ENCODE results near the gene SYNGR4.

The SYNGR4 gene

DNA sequence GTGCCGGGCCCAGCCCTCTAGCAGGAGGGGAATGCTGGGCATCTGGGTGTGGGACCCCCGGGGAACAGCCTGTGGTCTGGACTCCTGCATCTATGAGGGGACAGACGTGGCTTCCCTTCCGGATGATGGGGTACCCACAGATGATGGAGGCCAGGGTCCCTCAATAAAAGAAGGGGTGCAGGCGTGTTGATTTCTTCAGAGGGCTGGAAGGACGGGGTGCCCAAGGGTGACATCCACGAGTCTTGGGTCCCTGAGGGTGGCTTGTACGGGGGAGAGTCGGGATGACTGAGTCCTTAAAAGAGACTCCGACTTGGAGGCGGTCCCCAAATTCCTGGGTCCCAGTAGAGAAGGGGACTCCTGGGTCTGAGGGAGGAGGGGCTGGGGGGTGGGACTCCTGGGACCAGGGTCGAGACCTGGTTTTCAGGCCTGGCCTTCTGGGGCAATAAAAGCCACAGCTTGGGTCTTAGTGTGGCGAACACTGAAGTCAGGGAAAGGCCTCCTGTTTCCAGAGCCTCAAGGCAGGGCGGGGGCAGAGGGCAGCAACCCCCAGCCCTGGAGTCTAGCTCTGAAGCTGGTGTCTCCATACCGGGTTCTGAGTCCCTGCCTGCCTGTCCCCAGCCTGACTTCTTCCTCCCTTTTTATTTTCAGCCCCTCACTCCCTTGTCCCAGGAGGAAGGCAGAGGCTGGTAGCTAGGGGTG is 28.8 kb downstream of the SYNGR4 start:
- peak overlapping the region; percentile 67 for H3K9ac ChIP-seq (ENCODE audit: low read length)
- H3K4me3 ChIP-seq (ENCODE audit: low read depth, low read length) = peak overlapping the region; percentile 74
- peaks cover 56% of the 10 kb centered on the region for H3K27me3 ChIP-seq (ENCODE audit: control insufficient read depth, insufficient read depth, low read length)
- peaks cover 51% of the 10 kb centered on the region for H3K4me1 ChIP-seq (ENCODE audit: control insufficient read depth, insufficient read depth, low read length)
- no peaks in the 10 kb centered on the region for H3K9me3 ChIP-seq (ENCODE audit: control insufficient read depth, insufficient read depth, low read depth, low read length)
- H3K27ac ChIP-seq (ENCODE audit: low read depth, low read length) = no peak overlapping the region
- H3K36me3 ChIP-seq (ENCODE audit: control insufficient read depth, insufficient read depth, low read length) = peaks cover 16% of the 10 kb centered on the region

DNA sequence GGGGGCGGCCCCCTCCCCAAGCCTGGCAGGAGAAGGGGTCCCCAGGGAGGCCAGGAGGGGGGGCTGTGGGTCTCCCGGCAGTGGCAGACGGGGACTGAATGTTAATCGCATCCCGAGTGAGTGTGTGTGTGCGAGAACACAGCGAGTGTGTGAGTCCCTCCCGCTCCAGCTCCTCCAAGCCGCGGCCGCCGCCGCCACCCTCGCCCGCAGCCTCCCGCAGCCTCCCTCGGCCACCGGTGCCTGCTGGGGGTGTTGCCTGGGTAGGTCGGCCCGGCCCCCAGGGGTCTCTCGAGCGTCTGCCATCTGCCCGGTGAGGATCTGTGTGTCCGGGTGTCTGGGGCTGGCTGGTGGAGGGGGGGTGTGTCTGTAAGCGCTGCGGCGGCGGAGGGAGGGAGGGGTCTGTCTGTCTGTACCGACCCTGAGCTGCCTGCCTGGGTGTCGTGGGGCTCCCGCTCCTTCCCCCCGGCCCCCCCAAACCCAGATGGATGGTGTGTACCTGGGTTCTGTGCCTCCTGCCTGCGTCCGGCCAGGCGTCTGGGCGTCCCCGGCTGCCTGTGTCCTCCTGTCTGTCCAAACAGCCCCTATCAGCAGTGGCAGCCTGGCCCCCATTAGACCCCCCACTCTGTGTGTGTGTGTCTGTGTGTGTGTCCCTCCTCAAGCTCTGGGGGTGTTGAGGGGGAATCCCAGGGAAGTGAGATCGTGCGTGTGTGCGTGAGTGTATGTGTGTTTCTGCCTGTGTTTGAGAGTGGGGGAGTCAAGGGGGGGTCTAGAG is 29.6 kb downstream of the SYNGR4 start, which contains the start of gene GRIN2D:
GRIN2D (plus strand) TSS at position 110 of the 772 bp plus-strand sequence. CDS start 4,725 bp downstream, outside the sequence.
- H3K36me3 ChIP-seq (ENCODE audit: control insufficient read depth, insufficient read depth, low read length) = peaks cover 8% of the 10 kb centered on the region
- H3K4me1 ChIP-seq (ENCODE audit: control insufficient read depth, insufficient read depth, low read length) = peaks cover 51% of the 10 kb centered on the region
- no peaks in the 10 kb centered on the region for H3K9me3 ChIP-seq (ENCODE audit: control insufficient read depth, insufficient read depth, low read depth, low read length)
- peak within 1 kb of the TSS; percentile 67 for H3K9ac ChIP-seq (ENCODE audit: low read length)
- peak within 1 kb of the TSS; percentile 74 for H3K4me3 ChIP-seq (ENCODE audit: low read depth, low read length)
- H3K27me3 ChIP-seq (ENCODE audit: control insufficient read depth, insufficient read depth, low read length) = peaks cover 57% of the 10 kb centered on the region
- no peak within 1 kb of the TSS for H3K27ac ChIP-seq (ENCODE audit: low read depth, low read length)

DNA sequence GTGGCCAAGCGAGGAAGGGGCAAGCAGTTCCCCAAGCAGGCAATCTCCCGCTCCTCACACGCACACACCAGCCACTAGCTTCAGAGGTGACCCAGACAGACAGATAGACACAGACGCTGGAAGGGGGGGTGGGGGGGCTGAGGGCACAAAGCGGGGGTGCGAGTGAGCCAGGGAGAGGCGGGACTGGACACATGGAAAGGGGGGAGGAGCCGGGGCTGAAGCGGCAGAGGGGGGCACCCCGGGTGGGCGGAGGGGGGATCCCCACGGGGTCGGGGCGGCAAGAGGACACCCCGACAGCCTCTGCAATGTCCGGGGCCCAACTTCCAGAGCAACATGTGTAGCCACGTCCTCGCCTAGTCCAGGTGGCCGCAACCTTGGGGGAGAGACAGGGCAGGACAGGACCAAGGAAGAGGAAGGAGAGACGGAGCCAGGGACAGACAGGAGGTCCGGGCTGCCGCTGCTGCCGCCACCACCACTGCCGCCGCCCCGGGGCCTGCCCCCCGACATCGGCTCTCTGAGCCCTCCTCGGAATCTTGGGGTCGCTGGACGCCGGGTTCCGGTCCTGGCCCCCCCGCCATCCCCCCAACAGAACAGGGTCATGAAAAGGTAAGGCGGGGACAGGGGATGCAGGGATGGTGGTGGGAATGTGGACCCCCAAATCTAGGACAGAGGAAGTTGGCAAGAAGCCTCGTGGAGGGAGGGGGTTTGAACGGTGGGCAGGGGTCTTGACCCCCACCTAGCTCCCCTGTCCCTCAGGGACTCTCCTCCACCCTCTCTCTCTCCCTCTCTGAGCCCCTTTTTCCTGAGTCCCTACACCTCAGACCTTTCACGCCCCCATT is 30.4 kb downstream of the SYNGR4 start:
- H3K4me1 ChIP-seq (ENCODE audit: control insufficient read depth, insufficient read depth, low read length) = peaks cover 51% of the 10 kb centered on the region
- H3K9me3 ChIP-seq (ENCODE audit: control insufficient read depth, insufficient read depth, low read depth, low read length) = no peaks in the 10 kb centered on the region
- H3K4me3 ChIP-seq (ENCODE audit: low read depth, low read length) = peak overlapping the region; percentile 74
- peak overlapping the region; percentile 67 for H3K9ac ChIP-seq (ENCODE audit: low read length)
- H3K27ac ChIP-seq (ENCODE audit: low read depth, low read length) = no peak overlapping the region
- peaks cover under 1% of the 10 kb centered on the region for H3K36me3 ChIP-seq (ENCODE audit: control insufficient read depth, insufficient read depth, low read length)
- H3K27me3 ChIP-seq (ENCODE audit: control insufficient read depth, insufficient read depth, low read length) = peaks cover 57% of the 10 kb centered on the region

DNA sequence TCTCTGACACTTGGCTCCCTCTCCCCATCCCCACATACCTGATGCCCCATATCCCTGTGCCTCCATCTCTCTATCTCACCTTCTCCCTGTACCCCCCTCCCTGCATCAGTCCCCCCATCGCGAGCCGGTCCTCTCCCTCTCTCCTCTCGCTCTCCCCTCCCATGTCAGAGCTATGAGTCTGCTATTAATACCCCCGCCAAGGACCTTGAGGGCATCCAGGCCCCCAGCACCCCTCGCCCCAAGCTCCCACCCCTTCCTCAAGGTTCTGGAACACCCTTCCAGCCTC is 30.9 kb downstream of the SYNGR4 start:
- Histone ChIP-seq H3K9me3 (ENCODE audit: control insufficient read depth, insufficient read depth, low read depth, low read length) (no peaks in the 10 kb centered on the region), H3K4me1 (ENCODE audit: control insufficient read depth, insufficient read depth, low read length) (peaks cover 54% of the 10 kb centered on the region), H3K4me3 (ENCODE audit: low read depth, low read length) (peak overlapping the region; percentile 74), H3K36me3 (ENCODE audit: control insufficient read depth, insufficient read depth, low read length) (no peaks in the 10 kb centered on the region), H3K27ac (ENCODE audit: low read depth, low read length) (no peak overlapping the region), H3K27me3 (ENCODE audit: control insufficient read depth, insufficient read depth, low read length) (peaks cover 57% of the 10 kb centered on the region), H3K9ac (ENCODE audit: low read length) (no peak overlapping the region)

DNA sequence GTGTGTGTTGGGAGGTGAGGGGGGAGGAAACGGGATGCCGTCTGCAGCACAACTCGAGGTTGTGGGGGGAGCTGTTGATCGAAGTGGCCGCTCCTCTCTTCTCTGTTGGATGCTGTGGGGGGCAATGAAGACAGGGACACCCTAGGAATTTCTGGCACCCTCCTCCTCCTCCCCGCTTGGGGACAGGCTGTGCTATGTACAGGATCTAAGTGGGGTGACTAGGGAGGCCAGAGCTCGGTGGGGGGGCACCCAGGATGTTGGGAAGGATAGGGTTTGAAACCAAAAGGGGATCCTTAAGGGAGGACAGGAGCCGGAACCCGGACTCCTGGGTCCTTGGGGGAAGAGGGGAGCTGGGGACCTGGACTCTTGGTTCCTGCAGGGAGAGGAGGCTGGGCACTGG is 31.3 kb downstream of the SYNGR4 start:
- H3K9ac ChIP-seq (ENCODE audit: low read length) = no peak overlapping the region
- peaks cover 56% of the 10 kb centered on the region for H3K4me1 ChIP-seq (ENCODE audit: control insufficient read depth, insufficient read depth, low read length)
- no peaks in the 10 kb centered on the region for H3K9me3 ChIP-seq (ENCODE audit: control insufficient read depth, insufficient read depth, low read depth, low read length)
- H3K4me3 ChIP-seq (ENCODE audit: low read depth, low read length) = peak overlapping the region; percentile 74; the same call in 1 of the 2 replicates
- peaks cover 57% of the 10 kb centered on the region for H3K27me3 ChIP-seq (ENCODE audit: control insufficient read depth, insufficient read depth, low read length)
- H3K36me3 ChIP-seq (ENCODE audit: control insufficient read depth, insufficient read depth, low read length) = no peaks in the 10 kb centered on the region
- no peak overlapping the region for H3K27ac ChIP-seq (ENCODE audit: low read depth, low read length)

DNA sequence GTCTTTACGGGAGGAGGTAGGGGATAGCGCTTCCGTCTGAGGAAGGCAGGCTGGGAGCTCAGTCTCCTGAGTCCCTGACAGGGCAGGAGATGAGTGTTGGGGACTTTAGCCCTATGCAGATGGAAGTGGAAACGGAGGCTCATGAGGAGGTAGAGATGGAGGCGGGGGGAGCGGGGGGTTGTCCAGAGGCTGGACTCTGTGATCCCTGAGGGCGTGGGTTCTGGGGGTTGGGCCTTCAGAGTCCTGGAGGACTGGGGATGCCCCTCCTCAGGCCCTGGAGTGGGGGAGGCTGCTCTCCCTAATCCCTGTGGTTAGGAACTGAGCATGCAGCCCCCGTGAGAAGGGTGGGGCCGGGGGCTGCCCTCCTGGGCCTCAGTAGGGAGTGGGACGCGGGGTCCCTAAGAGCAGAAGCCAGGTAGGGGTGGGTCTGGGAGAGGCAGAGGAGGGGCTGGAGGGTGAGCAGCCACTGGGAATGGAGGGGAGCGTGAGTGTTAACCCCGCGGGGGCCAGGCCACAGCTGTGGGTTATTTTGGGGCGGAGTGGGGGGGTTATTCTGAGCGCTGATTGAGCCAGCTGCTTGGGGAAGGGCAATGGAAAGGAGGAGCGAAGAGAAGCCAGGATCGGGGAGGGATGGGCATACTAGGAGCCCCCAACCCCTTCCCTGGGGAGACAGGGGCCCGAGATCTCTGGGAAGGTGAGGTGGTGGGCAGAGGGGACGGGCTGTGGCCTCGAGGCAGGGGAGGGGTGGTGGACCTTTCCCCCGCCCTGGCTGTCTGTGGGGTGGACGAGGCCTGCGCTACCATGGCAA is 32.1 kb downstream of the SYNGR4 start:
- peaks cover 57% of the 10 kb centered on the region for H3K27me3 ChIP-seq (ENCODE audit: control insufficient read depth, insufficient read depth, low read length)
- H3K27ac ChIP-seq (ENCODE audit: low read depth, low read length) = no peak overlapping the region

DNA sequence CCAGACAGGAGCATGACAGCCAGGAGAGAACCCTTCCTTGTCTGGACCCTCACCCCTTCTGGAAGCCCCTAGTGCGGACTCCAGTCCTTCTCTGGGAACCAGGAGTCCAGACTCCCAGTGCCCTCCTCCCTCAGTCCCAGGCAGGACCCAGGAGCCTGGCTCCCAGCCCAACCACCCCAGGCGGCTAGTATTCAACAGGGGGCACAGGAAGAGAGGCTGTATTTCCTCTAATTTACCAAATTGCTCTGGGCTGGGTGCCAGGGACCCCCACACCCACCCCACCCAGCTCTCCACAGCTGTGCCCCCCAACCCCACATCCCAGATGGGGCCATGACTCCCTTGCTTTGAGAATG is 32.6 kb downstream of the SYNGR4 start:
- H3K27me3 ChIP-seq (ENCODE audit: control insufficient read depth, insufficient read depth, low read length) = peaks cover 57% of the 10 kb centered on the region
- peaks cover 64% of the 10 kb centered on the region for H3K4me1 ChIP-seq (ENCODE audit: control insufficient read depth, insufficient read depth, low read length)
- no peaks in the 10 kb centered on the region for H3K9me3 ChIP-seq (ENCODE audit: control insufficient read depth, insufficient read depth, low read depth, low read length)
- no peaks in the 10 kb centered on the region for H3K36me3 ChIP-seq (ENCODE audit: control insufficient read depth, insufficient read depth, low read length)
- H3K27ac ChIP-seq (ENCODE audit: low read depth, low read length) = no peak overlapping the region
- H3K9ac ChIP-seq (ENCODE audit: low read length) = no peak overlapping the region
- H3K4me3 ChIP-seq (ENCODE audit: low read depth, low read length) = no peak overlapping the region

More for the DNA sequence above, 32.1 kb downstream of the SYNGR4 start:
- Histone ChIP-seq H3K9ac (ENCODE audit: low read length) (no peak overlapping the region), H3K4me3 (ENCODE audit: low read depth, low read length) (peak overlapping the region; percentile 26; the same call in 1 of the 2 replicates), H3K4me1 (ENCODE audit: control insufficient read depth, insufficient read depth, low read length) (peaks cover 62% of the 10 kb centered on the region), H3K9me3 (ENCODE audit: control insufficient read depth, insufficient read depth, low read depth, low read length) (no peaks in the 10 kb centered on the region), H3K36me3 (ENCODE audit: control insufficient read depth, insufficient read depth, low read length) (no peaks in the 10 kb centered on the region)

DNA sequence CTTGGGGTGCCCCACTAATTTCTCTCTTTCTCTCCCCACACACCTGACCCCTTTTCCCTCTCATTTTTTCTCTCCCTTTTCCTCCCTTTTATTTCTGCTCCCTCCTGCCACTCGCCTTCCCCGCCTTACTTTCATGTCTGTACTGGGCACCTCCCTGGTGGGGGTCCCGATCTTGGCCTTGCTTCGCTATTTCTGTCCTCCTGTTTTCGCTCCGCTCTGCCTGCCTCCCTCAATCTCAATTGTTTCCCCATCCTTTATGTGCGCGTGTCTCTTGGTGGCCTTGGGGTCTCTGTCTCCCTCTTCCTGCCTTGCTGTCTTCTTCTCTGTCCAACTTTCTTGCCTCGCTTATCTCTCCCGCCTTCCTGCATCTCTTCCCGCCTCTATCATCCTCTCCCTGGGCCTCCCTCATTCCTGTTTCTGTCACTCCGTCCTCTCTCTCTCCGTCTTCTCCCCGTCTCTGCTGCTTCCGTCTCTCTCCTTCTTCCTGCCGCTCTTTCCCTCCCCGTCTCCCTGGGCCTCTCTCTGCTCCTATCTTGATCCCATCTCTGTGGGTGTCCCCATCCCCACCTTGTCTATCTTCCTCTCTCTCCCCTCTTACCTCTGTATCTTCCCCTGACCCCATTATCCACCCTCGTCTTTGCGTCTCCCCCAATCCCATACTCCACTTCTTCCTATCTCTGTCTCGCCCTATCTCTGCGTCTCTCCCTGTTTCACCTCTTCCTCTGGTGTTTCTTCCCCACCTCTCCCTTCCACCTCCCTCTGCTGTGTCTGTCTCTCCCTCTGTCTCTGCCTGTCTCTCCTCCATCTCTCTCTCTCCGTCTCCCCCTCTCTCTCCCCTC is 33.3 kb downstream of the SYNGR4 start:
- peaks cover 55% of the 10 kb centered on the region for H3K27me3 ChIP-seq (ENCODE audit: control insufficient read depth, insufficient read depth, low read length)
- H3K27ac ChIP-seq (ENCODE audit: low read depth, low read length) = no peak overlapping the region
- peak overlapping the region; percentile 22 for H3K9ac ChIP-seq (ENCODE audit: low read length)
- H3K9me3 ChIP-seq (ENCODE audit: control insufficient read depth, insufficient read depth, low read depth, low read length) = no peaks in the 10 kb centered on the region
- H3K4me1 ChIP-seq (ENCODE audit: control insufficient read depth, insufficient read depth, low read length) = peaks cover 61% of the 10 kb centered on the region
- H3K4me3 ChIP-seq (ENCODE audit: low read depth, low read length) = peak overlapping the region; percentile 61
- no peaks in the 10 kb centered on the region for H3K36me3 ChIP-seq (ENCODE audit: control insufficient read depth, insufficient read depth, low read length)

DNA sequence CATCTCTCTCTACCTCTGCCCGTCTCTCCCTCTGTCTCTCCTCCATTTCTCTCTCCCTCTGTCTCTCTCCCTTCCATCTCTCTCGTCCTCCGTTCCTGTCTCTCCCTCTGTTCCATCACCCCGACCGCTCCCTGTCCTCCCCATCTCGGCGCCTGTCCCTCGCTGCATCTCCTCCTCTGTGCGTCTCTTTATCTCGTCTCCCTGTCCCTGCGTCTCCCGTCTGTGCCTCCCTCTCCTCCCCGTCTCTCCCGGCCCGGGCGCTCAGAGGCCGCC is 33.9 kb downstream of the SYNGR4 start:
- Histone ChIP-seq H3K27ac (ENCODE audit: low read depth, low read length) (no peak overlapping the region), H3K36me3 (ENCODE audit: control insufficient read depth, insufficient read depth, low read length) (no peaks in the 10 kb centered on the region), H3K9ac (ENCODE audit: low read length) (peak overlapping the region; percentile 22), H3K9me3 (ENCODE audit: control insufficient read depth, insufficient read depth, low read depth, low read length) (no peaks in the 10 kb centered on the region), H3K4me3 (ENCODE audit: low read depth, low read length) (peak overlapping the region; percentile 61), H3K4me1 (ENCODE audit: control insufficient read depth, insufficient read depth, low read length) (peaks cover 56% of the 10 kb centered on the region), H3K27me3 (ENCODE audit: control insufficient read depth, insufficient read depth, low read length) (peaks cover 50% of the 10 kb centered on the region)
